ENCODE measurements around the gene TMEM191C.

Gene TMEM191C

GRCh38 chr22:21443057-21443734 is 24.0 kb upstream of the TMEM191C start:
- DNase-seq (ENCODE audit: insufficient read length, low spot score): no peak
- FAIRE-seq: no peak
- TF ChIP-seq CTCF (IDR thresholded peaks at IDR 0.05; ENCODE audit: insufficient read depth, missing control alignments): no peak

- FAIRE-seq (no peak), DNase-seq (ENCODE audit: insufficient read length, low spot score) (no peak)
- TF ChIP-seq CTCF (IDR thresholded peaks at IDR 0.05; ENCODE audit: insufficient read depth, missing control alignments): no peak
These were observed 23.3 kb upstream of the TMEM191C start for GRCh38 chr22:21443735-21444421.

- FAIRE-seq (no peak), DNase-seq (ENCODE audit: insufficient read length, low spot score) (no peak)
- no peak for TF ChIP-seq CTCF (IDR thresholded peaks at IDR 0.05; ENCODE audit: insufficient read depth, missing control alignments)
These were observed 22.3 kb upstream of the TMEM191C start for GRCh38 chr22:21444701-21445436.

GRCh38 chr22:21445437-21446127 is 21.6 kb upstream of the TMEM191C start:
- no peak for TF ChIP-seq CTCF (IDR thresholded peaks at IDR 0.05; ENCODE audit: insufficient read depth, missing control alignments)
- no peak for DNase-seq (ENCODE audit: insufficient read length, low spot score)

GRCh38 chr22:21446128-21446826 is 20.9 kb upstream of the TMEM191C start:
- no peak for DNase-seq (ENCODE audit: insufficient read length, low spot score)
- FAIRE-seq: no peak
- TF ChIP-seq CTCF (IDR thresholded peaks at IDR 0.05; ENCODE audit: insufficient read depth, missing control alignments): no peak

More at GRCh38 chr22:21445437-21446127, 21.6 kb upstream of the TMEM191C start:
- FAIRE-seq: no peak

- no peak for DNase-seq (ENCODE audit: insufficient read length, low spot score)
- no peak for FAIRE-seq
- TF ChIP-seq CTCF (IDR thresholded peaks at IDR 0.05; ENCODE audit: insufficient read depth, missing control alignments): no peak
These were observed 20.1 kb upstream of the TMEM191C start for GRCh38 chr22:21446827-21447690.
